Effector CD4-positive, alpha-beta T cell (primary cell): ENCODE measurements around the gene CLEC2L.
"Not testable (repeated sequence)": the region's sequence is repeated elsewhere in the genome, so short reads cannot be mapped to it uniquely, and the experiment has no call there.

Experiments
- DNase-seq: peaks from one replicate; pipeline ENCODE4 v3.0.0-alpha.2; 2020

Gene CLEC2L

GRCh38 chr7:139523968-139524815 lies 707 bp downstream of the CLEC2L start:
- DNase-seq: no peak

DNA sequence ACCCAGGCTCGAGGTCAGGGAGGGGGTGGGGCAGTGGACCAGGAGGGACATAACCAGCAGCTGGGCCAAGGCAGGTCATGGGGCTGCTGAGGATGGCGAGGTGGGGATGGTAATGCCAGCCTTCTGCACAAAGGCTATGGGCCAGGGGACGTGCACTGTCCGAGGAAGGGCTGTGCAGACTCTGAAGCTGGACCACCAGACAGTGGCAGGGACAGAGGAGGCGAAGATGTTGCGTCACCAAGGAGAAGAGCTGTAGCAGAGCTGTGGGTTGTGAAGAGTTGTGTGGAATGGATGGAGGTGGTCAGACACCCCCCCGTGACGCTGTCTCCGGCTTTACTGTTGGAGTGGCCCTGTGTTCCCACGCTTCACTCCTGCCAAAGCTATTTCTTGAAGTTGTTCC lies 1.8 kb downstream of the CLEC2L start:
- DNase-seq: no peak

DNA sequence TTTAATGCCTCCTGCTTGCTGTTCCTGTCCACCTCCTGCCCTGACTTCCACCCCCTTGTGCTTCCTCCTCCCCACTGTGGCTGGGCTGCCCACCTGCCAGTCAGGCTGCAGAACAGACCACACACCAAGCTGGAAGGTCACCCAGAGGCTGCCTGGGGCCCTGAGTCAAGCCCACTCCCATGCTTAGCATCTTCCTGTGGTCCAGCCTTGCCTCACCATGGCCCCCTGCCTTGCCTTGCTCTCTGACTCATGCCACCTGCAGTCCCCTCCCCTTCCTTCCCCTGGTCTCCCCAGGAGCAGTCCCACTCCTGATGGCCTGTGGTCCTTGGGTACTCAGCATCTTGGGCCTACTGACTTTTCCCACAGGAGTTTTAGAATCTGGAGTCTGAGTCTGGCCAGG lies 2.3 kb downstream of the CLEC2L start:
- DNase-seq: no peak

DNA sequence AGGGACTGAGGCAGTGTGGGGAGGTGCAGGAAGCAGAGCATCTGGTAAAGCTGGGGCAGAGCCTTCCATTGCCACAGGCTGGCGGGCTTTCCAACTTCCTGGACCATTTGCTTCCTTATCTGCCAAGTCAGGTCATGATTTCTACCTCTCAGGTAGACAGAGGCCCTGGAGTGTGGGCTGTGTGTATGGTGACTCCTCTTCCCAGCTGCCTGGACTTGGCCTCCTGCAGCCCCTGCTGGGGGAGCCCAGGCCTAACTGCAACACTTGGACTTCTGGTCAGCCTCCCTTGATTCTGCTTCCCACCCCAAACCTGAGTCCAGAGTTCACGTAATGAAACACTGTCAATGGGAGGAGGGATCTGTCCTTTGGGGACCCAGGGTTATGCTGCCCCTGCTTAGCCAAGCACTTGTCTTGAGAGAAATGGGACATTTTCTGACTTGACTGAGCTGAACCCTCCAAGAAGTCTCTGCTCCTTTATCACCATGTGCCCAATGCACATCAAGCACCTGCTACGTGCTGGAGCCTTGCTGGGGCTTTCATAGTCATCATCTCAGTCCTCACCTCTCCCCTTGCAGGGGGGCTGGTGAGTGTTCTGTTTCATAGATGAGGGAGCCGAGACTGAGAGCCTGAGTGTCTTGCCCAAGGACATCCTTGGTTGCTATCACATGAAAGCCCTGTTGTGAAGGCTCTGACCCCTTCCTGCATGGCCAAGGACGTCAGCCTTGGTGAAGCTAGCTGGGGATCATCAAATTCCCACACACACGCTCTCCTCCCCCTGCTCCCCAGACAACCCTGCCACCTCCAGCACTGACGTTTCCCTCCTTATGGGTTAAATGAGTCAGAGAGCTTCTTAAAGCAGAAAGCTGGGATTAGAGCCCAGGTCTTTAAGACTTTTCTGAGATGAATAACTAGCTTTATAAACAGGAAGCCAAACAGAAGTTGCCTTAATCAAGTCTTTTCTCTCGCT lies 3.4 kb downstream of the CLEC2L start:
- no peak for DNase-seq

- no peak for DNase-seq
These were observed 7.6 kb downstream of the CLEC2L start for GRCh38 chr7:139531094-139531493.

DNA sequence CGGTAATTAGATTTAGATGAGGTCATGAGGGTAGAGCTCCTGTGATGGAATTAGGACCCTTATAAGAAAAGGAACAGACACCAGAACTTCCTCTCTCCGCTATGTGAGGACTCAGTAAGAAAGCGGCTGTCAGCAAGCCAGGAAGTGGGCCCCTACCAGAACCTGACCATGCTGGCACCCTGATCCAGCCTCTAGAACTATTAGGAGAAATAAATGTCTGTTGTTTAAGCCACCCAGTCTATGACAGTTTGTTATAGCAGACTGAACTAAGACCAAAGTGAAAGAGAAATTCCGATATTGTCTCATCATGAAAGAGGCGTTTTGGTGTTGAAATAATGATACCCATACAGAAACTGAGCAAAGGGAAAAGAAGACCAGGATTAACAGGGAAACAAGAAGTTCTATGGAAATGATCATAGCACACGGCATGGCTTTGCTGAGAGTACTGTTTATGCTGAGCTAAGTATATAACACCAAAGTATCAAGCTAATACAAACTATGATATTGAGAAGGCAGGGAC lies 9.2 kb downstream of the CLEC2L start:
- no peak for DNase-seq

- no peak for DNase-seq
These were observed 10.6 kb downstream of the CLEC2L start for GRCh38 chr7:139534096-139534495.

GRCh38 chr7:139534966-139535651 lies 11.6 kb downstream of the CLEC2L start:
- no peak for DNase-seq

DNA sequence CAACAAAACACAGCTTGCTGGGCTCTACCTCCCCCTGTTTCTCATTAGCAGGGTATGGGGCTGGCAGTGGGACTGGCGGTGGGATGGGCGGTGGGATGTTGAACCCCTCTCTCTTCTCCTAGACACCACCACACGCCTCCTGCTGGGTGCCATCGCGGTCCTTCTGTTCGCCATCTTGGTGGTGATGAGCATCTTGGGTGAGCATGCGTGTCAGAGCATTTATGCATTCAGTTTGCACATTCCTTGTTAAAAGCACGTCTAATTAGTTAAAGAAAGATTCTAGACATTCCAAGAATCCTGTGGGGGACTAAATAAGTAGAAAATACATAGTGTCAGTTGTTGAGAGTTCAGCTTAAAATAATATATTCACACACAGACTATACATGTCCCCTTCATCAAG lies 12.7 kb downstream of the CLEC2L start:
- no peak for DNase-seq

DNA sequence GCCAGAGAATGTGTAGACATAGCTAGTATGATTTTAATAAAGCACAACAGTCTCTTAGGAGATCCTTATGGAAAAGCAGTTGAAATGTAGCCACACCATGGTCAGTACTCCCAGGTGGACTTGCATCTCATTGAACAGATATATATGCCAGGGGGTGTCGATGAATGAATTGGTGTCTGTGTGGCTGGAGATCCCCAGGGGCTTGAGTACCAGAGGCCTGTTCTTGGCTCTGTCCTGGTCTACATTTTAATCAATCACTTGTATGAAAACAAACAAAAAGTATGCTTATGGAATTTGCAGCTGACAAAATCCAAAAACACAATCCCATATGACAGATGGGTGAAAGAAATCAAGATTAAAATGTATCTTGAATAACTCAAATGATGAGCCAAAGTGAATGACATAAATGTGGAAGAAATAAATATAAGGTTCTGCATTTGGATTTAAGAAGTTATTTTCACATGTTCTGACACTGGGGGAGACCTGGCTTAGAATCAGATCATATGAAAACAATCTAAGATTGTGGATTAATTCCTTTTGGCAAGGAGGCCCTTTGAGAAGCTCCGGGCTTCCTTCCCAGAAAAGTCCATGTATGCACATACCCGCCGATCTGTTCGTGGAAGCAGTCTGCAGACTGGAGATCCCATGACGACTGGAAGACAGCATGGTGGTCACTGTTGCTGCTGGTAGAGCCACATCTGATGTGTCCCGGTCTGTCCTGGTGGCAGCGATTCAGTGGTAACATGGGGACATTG lies 15.6 kb downstream of the CLEC2L start:
- DNase-seq: no peak

- no peak for DNase-seq
These were observed 16.7 kb downstream of the CLEC2L start for GRCh38 chr7:139540203-139540602.

DNA sequence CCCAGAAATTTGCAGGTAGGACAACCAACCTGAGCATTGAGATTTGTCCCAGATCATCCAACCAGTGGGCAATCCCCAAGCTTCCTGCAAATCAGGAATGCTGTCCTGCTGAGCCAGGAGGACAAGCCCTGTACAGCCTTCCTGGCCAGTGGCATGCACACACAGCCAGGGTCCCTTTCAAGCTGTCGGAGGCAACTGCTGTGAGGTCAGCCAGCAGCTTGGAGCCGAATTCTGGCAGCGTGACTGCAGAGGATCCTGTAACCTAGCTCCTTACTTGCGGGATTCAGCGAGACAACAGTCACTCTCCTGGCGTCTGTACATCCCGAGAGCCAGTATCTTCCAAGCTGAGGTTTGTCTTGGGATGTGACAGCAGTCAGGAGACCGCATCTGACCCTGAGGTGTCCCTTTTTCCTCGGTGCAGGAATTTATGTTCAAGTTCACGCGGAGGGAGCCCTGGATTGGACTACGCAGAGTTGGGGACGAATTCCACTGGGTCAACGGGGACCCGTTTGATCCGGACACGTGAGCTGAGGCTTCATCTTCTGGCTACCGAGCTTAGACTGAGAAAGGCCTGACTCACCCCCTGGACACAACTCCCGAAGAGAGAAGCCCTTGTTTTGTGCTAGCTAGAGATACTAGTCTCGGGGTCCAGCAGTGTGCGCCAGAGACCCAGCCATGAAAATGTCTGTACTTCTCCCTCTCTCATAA lies 18.3 kb downstream of the CLEC2L start:
- no peak for DNase-seq

- no peak for DNase-seq
These were observed 19.0 kb downstream of the CLEC2L start for GRCh38 chr7:139542308-139543151.

- DNase-seq: no peak
These were observed 20.5 kb downstream of the CLEC2L start for GRCh38 chr7:139543801-139544603.

DNA sequence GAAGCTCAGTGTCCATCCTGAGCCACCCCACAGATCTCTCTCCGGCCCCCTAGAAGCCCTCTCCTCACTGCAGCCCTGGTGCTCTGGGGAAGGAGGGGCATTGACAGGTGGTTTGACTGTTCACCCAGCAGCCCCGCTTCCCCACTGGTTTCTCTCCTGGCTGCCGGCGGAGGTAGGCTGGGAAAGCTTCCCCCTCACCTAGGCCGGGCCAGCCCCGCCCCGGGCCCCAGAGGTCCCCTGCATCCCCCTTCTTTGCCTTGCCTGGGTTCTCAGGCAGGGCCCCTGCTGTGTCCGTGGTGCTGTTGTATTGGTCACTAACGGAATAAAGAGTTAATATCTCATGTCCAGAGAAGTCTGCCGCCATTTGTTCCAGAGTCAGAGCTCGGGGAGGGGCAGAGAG lies 21.2 kb downstream of the CLEC2L start:
- no peak for DNase-seq

- DNase-seq: no peak
These were observed 25.0 kb downstream of the CLEC2L start for GRCh38 chr7:139548302-139549028.

- not testable (repeated sequence) for DNase-seq
These were observed 30.7 kb downstream of the CLEC2L start for GRCh38 chr7:139553991-139554700.
